Activated gamma-delta T cell treated with Interleukin-2 at 50 U/mL for 16 hours (primary cell): ENCODE results near the gene PAX5.
A peak's percentile ranks its signal among the peaks of the same experiment; 100 is the strongest.

ENCODE experiments used
- DNase-seq: peaks from one replicate; pipeline ENCODE4 v3.0.0-alpha.2; 2020

Gene PAX5

DNA sequence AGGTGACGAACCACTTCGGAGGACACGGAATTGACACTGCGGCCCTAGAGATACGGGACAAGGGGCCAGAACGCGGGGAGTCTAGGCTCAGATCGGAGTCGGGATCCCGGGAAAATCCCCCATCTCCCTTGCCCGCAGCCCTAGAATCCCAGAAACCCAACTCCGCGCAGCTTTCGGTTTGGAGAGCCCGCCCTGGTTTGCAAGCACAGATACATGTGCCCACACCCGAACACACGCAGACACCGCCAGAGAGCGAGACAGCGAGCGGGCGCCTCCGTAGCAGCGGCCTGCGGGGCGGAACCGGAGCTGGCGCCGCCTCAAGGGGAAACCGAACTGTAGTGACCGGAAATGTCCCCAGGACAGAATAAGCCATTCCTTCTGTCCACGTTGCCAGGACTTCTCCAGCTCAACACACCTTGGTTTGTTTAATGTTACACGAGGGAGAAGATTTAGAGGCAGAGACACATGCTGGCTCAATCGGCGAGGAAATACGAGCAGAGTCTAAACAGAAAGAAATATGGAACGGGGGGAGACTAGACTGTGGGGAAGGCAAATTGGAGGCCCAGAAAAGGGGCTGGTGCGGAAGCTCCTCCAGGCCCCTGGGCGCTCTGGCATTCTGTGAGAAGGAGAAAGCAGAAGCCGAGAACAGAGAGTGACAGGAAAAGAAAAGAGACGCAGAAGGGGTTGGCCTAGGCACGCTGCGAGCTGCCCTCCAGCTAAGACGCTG is 2.9 kb upstream of the PAX5 start:
- DNase-seq = no peak

DNA sequence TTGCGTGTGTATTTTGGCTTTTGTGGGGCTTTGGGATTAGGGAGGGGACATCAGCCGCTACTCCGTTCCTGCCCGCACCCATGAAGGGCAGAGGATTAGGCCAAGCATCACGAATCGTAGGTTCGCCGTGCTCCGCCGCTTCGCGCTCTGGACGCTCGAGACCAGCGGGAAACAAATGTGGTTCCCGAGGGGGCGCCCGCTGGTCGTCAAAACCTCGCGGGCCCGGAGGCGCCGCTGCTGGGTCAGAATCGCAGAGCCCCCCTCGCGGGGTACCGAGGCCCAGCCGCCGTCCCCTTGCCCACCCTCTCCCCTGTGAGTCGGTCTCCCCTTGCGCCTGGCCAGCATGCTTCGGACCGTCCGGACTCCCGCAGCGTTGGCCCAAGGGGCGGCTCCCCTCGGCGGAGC is 2.3 kb upstream of the PAX5 start:
- no peak for DNase-seq

DNA sequence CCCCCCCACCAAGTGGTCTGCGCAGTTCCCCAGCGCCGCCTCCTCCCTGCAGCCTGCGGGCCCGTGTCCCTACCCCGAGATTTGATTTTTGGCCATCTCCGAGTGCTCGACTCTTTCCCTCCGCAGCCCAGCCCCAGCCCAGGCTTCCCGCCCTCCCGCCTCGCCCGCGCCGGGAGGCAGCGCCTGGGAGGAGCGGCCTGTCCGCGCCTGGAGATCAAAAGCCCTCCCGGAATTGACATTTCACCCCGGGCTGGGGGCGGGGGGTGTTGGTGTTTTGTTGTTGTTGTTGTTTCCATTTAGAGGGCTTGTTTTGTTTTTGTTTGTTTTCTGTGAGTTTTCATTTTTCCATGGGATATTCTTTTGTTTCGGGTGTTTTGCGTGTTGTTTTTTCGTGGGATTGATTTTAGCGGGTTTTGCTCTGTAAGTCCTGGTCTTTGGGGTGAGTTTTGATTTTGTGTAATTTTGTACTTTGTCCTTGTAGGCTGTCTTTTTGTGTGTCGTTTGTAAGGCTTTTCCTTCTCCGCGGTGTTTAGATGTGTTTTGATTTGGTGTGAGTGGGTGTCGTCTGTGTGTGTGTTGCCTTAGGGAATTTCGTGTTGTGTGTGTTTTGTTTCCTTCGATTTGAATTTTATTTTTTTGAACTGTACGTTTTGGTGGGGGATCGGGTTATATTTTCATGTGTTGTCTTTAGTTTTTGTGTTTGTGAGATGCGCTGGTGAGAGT is 1.7 kb upstream of the PAX5 start:
- no peak for DNase-seq

DNA sequence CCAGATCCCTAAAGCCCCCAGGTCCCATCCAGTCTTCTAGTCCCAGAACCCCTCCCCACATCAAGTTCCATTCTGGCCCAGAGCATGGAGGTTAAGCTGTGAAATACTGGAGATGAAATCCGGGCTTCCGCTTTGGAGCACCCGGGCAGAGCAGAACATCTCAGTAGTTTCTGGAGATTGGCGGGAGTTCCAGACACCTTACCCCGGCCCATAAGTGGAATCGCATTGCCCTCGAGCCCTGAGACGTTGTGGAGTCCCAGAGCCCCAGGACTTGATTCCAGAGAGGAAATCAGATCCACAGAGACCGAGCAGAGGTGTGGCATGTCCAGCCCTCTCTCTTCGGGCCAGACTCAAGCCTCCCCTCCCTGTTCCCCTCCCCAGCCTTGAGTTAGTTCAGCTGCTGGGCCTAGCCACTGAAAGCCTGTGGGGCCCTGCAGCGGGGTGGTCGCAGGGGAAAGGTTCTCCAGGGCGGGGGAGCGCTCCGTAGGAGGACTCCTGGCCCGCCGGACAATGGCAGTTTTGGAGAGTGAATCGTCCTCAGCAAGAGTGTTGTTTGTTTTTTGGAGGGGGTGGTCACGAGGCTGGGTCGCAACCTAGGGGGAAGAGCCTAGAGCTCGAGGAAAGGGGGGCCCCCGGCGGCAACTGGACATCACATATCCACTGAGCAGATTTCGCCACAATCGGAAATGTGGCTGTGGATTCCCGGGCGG is 1.0 kb upstream of the PAX5 start:
- no peak for DNase-seq

- DNase-seq = no peak
Observed at GRCh38 chr9:37034305-37034937, 353 bp upstream of the PAX5 start.

GRCh38 chr9:37033141-37033540 is 927 bp downstream of the PAX5 start:
- no peak for DNase-seq

DNA sequence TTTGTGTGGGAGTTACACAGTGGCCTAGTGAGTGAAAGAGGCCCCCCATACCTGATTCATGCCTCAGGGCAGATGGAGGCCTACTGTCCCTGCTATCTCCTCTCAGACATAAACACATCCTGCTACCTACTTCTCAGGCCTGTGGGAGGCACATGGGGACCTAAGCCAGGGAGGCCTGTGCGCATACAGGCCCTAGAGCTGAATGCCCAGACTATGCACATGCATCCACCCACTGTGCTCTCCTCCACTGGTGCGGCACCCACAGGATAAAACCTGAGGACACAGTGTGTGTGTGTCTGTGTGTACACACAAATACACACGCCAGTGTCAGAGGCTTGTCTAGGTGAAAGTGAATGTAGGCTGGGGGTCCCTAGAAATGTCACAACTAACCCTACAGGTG is 1.4 kb downstream of the PAX5 start:
- no peak for DNase-seq

GRCh38 chr9:37031902-37032301 is 2.2 kb downstream of the PAX5 start:
- no peak for DNase-seq

DNA sequence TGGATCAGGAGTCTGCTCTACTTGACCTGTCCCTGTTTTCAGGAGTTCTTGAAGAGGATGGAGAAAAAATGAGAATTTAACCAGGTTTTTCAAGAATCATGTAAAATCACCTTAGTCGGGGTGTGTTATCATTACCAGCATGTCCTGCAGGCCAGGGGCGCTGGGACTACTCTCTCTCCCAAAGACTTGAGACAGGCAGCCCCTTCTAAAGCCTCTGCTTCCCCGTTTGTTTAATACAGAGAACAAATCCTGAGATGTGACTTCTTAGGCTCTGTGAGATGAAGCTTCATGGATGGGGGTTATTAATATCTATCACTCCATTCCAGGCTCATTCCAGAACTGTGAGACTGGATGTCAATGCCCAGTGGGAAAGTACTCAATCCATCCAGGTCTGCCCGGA is 3.0 kb downstream of the PAX5 start:
- no peak for DNase-seq

DNA sequence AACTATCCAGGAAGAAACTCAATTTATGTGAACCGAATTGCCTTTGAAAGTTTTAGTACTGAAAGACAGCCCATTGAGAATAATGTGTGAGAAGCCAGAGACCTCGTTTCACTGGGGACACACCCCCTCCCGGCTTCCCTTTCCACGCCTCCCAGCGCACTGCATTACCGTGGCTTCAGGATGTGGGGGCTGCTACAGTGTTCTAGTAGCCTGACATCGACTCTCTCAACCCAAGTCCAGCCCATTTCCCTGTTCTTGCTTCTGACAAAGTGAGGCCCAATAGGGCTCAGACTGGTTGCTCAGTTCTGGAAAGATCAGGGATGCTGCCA is 3.5 kb downstream of the PAX5 start:
- no peak for DNase-seq

GRCh38 chr9:37029776-37030610 is 4.1 kb downstream of the PAX5 start:
- DNase-seq = no peak

GRCh38 chr9:37029304-37029775 is 4.7 kb downstream of the PAX5 start:
- no peak for DNase-seq

DNA sequence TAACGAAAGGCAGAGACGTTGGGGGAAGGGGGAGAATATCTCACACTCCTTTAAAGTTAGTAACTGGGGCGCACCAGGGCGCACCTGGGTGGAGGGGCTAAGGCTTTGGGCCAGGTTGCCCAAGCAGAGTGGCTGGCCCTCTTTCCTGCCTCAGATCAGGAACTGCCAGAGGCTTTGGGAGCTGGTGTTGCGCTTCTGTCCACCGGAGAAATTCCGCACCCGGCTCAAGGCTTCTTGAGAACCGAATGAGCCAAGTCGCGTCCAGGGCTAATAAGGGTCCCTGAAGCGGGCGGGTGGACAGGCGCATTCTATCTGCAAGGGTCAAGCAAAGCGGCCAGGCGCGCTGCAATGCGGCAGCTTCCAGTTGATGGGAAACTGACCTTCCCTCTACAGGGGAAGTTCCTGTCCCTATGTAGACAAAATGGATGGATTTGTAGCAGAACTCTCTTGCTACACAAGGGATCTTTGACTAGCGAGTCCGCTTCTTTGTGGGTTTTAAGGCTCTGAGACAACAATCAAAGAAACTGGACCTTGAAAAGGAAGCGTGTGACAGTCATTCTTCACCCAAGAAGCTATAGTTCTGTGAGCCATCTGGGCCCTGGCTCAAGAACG is 5.5 kb downstream of the PAX5 start:
- DNase-seq = no peak

DNA sequence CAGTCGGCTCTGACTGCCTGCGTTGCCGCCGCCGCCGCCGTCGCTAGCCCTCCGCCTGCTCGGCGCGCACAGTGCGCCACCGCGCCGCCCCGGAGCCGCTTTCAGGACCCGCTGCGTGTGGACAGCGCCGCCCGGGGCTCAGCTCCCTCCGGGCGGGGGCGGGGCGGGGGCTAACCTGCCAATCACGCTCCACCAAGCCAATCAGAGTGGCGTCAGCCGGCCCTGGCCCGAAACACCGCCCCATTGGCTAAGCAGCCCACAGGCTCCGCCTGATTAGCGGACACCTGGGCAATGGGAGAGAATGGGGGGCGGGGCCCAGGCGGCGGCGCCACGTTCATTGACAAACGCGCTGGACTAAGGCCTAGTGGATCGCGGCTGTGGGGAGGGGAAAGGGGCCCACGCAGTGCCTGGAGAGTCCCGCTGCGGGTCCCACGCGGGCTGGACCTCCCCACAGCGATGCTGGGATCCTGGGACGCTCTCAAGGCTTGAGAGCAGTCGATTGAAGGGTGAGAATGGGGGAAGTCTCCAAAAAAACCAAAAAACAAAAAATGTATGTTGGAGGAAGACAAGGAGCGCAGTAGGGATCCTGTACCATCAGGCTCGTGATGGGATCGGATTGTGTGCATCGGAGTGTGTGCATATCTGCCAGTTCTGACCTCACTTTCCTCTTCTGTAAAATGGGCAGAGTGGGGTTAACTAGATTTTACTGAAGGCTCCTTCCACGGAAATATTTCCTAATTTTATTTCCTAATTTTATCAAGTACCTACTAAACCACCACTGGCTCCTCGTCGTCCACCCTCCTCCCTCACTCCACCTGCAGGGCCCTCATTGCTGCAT is 6.3 kb downstream of the PAX5 start:
- DNase-seq = peak; percentile 74

DNA sequence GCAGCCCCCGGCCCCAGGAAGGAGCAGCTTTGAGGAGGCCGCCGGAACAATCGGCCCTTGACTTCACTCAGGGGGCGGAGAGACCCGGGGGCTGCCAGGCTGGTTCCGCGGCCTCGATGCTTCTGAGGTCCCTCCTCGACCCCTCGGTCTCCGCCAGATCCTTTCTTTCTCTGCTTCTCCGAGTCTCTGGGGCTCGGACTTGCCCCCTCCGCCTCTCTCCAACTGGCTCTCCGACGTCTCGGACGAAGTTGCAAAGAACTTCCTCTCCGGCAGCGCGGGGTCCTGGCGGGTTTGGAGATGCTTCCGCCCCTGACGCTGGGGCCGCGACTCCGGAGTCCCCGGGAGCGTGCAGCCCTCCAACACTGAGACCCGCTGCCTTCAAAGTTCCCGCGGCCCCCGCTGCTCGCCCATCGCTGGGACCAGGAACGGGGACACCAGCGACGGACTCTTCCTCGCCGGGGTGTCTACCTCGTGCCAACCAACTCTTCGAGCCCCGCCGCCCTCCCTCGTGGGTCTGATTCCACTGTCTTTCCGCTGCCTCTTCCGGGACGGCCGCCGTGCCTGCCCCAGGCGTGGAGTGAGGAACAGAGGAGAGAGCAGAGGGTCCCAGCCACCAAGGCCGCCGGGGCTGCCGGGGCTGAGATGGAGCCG is 7.0 kb downstream of the PAX5 start:
- no peak for DNase-seq

DNA sequence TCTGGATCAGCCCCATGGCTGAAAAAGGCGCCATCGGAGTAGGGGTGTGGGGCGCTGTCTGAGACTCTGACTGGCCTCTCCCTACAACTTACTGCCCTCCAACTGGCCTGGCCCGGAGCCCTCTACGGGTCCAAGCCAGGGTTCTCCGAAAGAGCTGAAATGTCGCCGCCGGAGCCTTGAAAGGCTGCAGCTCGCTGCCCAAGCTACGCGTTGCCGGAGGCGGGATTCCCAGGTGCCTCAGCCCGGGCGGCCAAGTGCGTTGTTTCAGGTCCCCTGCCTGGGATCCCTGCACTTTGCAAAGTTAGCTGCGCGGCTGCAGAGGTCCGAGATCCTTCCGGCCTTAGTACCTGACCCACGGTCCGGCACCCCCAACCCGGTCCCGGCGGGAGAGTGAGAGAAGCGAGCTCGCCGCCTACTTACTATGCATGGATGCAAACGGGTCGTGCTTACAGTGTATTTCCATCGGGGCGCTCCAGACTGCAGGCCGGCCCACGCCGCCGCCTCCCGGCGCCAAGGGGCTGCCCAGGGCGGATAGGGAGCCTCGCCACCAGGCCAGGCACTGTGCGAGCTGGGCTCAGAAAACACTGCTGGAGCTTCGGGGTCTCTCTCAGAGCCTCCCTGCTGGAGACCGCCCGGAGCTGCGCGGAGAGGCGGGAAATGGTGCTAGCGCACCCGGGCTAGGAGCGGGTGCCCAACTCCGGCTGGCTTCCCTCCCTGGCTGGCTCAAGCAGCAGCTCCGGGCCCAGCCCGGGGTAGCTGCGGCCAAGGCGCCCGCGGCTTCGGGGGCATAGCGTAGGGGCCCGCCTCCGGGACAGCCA is 7.7 kb downstream of the PAX5 start:
- DNase-seq = no peak

- no peak for DNase-seq
Observed at GRCh38 chr9:37025823-37026112, 8.3 kb downstream of the PAX5 start.

GRCh38 chr9:37025071-37025822 is 8.8 kb downstream of the PAX5 start:
- no peak for DNase-seq

DNA sequence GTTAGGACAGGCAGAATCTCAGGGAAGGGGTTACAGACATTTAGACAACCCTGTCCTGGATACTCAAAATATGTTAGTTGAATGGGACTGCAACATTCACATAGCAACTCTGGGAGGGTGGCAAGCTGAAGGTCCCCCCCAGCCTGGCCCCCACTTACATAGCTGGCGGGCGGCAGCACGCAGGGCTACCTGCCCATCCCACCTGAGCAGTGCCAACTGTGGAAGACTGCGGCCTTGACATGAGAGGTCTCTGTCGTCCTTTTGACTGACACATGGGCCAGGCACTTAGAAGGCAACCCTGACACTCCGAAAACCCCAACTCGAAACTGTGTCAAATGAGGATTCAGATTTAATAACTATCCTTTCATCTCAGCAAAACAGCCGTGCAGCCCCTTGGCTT is 16.5 kb downstream of the PAX5 start:
- DNase-seq = no peak
